PC-9 (cell line): ENCODE measurements around the gene TMEM191B. TPM values are rescaled to one million over a fixed set of nuclear protein-coding genes. Genes with fewer than 3 reads are reported as not detected.
"Not testable (repeated sequence)": the region's sequence is repeated elsewhere in the genome, so short reads cannot be mapped to it uniquely, and the experiment has no call there.

Source experiments
- BruUV-seq: library from RNA; stranded (reverse); fragments of 400-500 nt; replicated peaks from 2 replicates; lab custom pipeline; 2021; lab: Mats Ljungman, UMichigan
- CTCF ChIA-PET: fragments of 300-600 bp; sonication (Branson Sonifier 250); formaldehyde crosslinking; loops from one replicate; lab custom pipeline; 2022; ENCODE audit warnings: antibody characterized with exemption; lab: Charles Lee
- POLR2A ChIA-PET: fragments of 300-600 bp; sonication (Branson Sonifier 250); formaldehyde crosslinking; loops from one replicate; lab custom pipeline; 2022; ENCODE audit warnings: antibody characterized with exemption; ENCODE audit not compliant: unreplicated experiment; lab: Charles Lee
- DNase-seq, 2 experiments: peaks; one replicate each; pipeline versions ENCODE4 v3.0.0 to v3.0.0-alpha.2; 2015 to 2022; ENCODE audit warnings: mixed read lengths in 1 of 2
- H2AFZ ChIP-seq: fragments of 200-600 bp; sonication (generic); 2 replicates; pipeline ENCODE4 v1.8.1; 2017; ENCODE audit warnings: antibody characterized with exemption
- H3F3A ChIP-seq: fragments of 200-600 bp; sonication (generic); 2 replicates; pipeline ENCODE4 v1.8.1; 2017; ENCODE audit warnings: antibody characterized with exemption, mild to moderate bottlenecking, low read depth; ENCODE audit not compliant: insufficient read depth
- H3K27ac ChIP-seq: fragments of 200-600 bp; sonication (generic); 2 replicates; pipeline ENCODE4 v1.6.1; 2016; ENCODE audit warnings: mixed run types
- H3K27me3 ChIP-seq: fragments of 200-600 bp; sonication (generic); 2 replicates; pipeline ENCODE4 v1.6.1; 2016; ENCODE audit warnings: low read depth, mixed run types; ENCODE audit not compliant: insufficient read depth
- H3K36me3 ChIP-seq: fragments of 200-600 bp; sonication (generic); 2 replicates; pipeline ENCODE4 v1.6.1; 2016; ENCODE audit warnings: low read depth, mixed run types
- H3K4me1 ChIP-seq: fragments of 200-600 bp; sonication (generic); replicated peaks from 2 replicates; pipeline ENCODE4 v1.6.1; 2016; ENCODE audit warnings: mixed run types; ENCODE audit not compliant: insufficient read depth
- H3K4me2 ChIP-seq: fragments of 200-600 bp; sonication (generic); 2 replicates; pipeline ENCODE4 v1.6.1; 2017; ENCODE audit warnings: mixed run types
- H3K4me3 ChIP-seq: fragments of 200-600 bp; sonication (generic); 2 replicates; pipeline ENCODE4 v1.6.1; 2016; ENCODE audit warnings: mixed run types
- H3K79me2 ChIP-seq: fragments of 200-600 bp; sonication (generic); 2 replicates; pipeline ENCODE4 v1.6.1; 2017; ENCODE audit warnings: low read depth, mixed run types
- H3K9me2 ChIP-seq: fragments of 200-600 bp; sonication (generic); 2 replicates; pipeline ENCODE4 v1.8.1; 2017; ENCODE audit warnings: mild to moderate bottlenecking; ENCODE audit not compliant: insufficient read depth
- H3K9me3 ChIP-seq: fragments of 200-600 bp; sonication (generic); 2 replicates; pipeline ENCODE4 v1.8.1; 2016; ENCODE audit warnings: low read depth; ENCODE audit not compliant: insufficient read depth
- H4K20me1 ChIP-seq: fragments of 200-600 bp; sonication (generic); 2 replicates; pipeline ENCODE4 v1.8.1; 2017; ENCODE audit not compliant: insufficient read depth
- intact Hi-C: fragments of 100-400 bp; cut with micrococcal nuclease; formaldehyde crosslinking; loops from one replicate; pipeline ENCODE4 v1.10.0; 2022; ENCODE audit not compliant: unreplicated experiment
- total RNA-seq: library from RNA; stranded (reverse); gene quantifications from 2 replicates; pipeline ENCODE4 v1.2.3, GENCODE V29; 2021

The TMEM191B gene
- total RNA-seq, 1 experiment from 2014 or later = 1.4 TPM

- CTCF ChIA-PET, H3K36me3 ChIP-seq, H3F3A ChIP-seq, H3K4me3 ChIP-seq, H3K4me2 ChIP-seq, BruUV-seq, POLR2A ChIA-PET, H3K9me2 ChIP-seq, H3K27me3 ChIP-seq, H3K4me1 ChIP-seq, H3K79me2 ChIP-seq, H4K20me1 ChIP-seq, intact Hi-C loops, H3K9me3 ChIP-seq, DNase-seq, H2AFZ ChIP-seq, H3K27ac ChIP-seq: not testable (repeated sequence)
These were observed 31.3 kb downstream of the TMEM191B start for GRCh38 chr22:18558939-18559338.

GRCh38 chr22:18560099-18560974 lies 32.7 kb downstream of the TMEM191B start:
- H3K9me3 ChIP-seq, H3F3A ChIP-seq, POLR2A ChIA-PET, H3K79me2 ChIP-seq, H4K20me1 ChIP-seq, H3K27ac ChIP-seq, DNase-seq, H3K4me3 ChIP-seq, H3K4me2 ChIP-seq, H2AFZ ChIP-seq, BruUV-seq, H3K27me3 ChIP-seq, H3K4me1 ChIP-seq, H3K36me3 ChIP-seq, intact Hi-C loops, CTCF ChIA-PET, H3K9me2 ChIP-seq: not testable (repeated sequence)

GRCh38 chr22:18570509-18571246 lies 43.1 kb downstream of the TMEM191B start:
- POLR2A ChIA-PET, intact Hi-C loops: not testable (repeated sequence)

GRCh38 chr22:18573483-18574164 lies 46.0 kb downstream of the TMEM191B start:
- intact Hi-C loops, CTCF ChIA-PET, H2AFZ ChIP-seq: not testable (repeated sequence)

More at GRCh38 chr22:18570509-18571246, 43.1 kb downstream of the TMEM191B start:
- H3K36me3 ChIP-seq, BruUV-seq, H2AFZ ChIP-seq, H3K79me2 ChIP-seq, H4K20me1 ChIP-seq, CTCF ChIA-PET, H3K4me1 ChIP-seq, H3K27me3 ChIP-seq, DNase-seq, H3K4me3 ChIP-seq, H3K27ac ChIP-seq, H3K4me2 ChIP-seq, H3K9me2 ChIP-seq, H3F3A ChIP-seq, H3K9me3 ChIP-seq: not testable (repeated sequence)

GRCh38 chr22:18574555-18574954 lies 47.0 kb downstream of the TMEM191B start:
- H3K4me2 ChIP-seq, H3K36me3 ChIP-seq, DNase-seq, H4K20me1 ChIP-seq, intact Hi-C loops, H3K9me3 ChIP-seq, H3K79me2 ChIP-seq, H2AFZ ChIP-seq, H3K27ac ChIP-seq, H3K4me3 ChIP-seq, H3F3A ChIP-seq, CTCF ChIA-PET, BruUV-seq, H3K27me3 ChIP-seq, H3K9me2 ChIP-seq, H3K4me1 ChIP-seq, POLR2A ChIA-PET: not testable (repeated sequence)

More at GRCh38 chr22:18573483-18574164, 46.0 kb downstream of the TMEM191B start:
- H3K4me3 ChIP-seq, H3K4me1 ChIP-seq, H3K27ac ChIP-seq, H3K4me2 ChIP-seq, DNase-seq, H3K9me2 ChIP-seq, H4K20me1 ChIP-seq, POLR2A ChIA-PET, H3K36me3 ChIP-seq, H3K27me3 ChIP-seq, BruUV-seq, H3F3A ChIP-seq, H3K79me2 ChIP-seq, H3K9me3 ChIP-seq: not testable (repeated sequence)

GRCh38 chr22:18575686-18576085 lies 48.1 kb downstream of the TMEM191B start:
- H3F3A ChIP-seq, H3K36me3 ChIP-seq, H2AFZ ChIP-seq, H3K4me3 ChIP-seq, H3K27ac ChIP-seq, intact Hi-C loops, CTCF ChIA-PET, H3K9me3 ChIP-seq, H3K27me3 ChIP-seq, H3K9me2 ChIP-seq, H3K4me2 ChIP-seq, POLR2A ChIA-PET, H3K4me1 ChIP-seq, H3K79me2 ChIP-seq, BruUV-seq, H4K20me1 ChIP-seq, DNase-seq: not testable (repeated sequence)
